ENCODE data around the gene OAS2. TPM values are rescaled to one million over a fixed set of nuclear protein-coding genes. Genes with fewer than 3 reads are reported as not detected.
"Not testable (repeated sequence)": the region's sequence is repeated elsewhere in the genome, so short reads cannot be mapped to it uniquely, and the experiment has no call there.

Gene OAS2
- total and polyA plus RNA-seq, 7 experiments from 2014 or later = 29.9 to 238 (median 63.6) TPM

- not testable (repeated sequence) for H3K27me3 ChIP-seq (ENCODE audit: control insufficient read depth in 2 of 2, insufficient read depth in 2 of 2, low read length in 2 of 2); DNase-seq; H3K9me3 ChIP-seq (ENCODE audit: control insufficient read depth in 2 of 3, low read length in 3 of 3); ATAC-seq; H3K27me3 Mint-ChIP-seq; H3K4me3 ChIP-seq (ENCODE audit: low read length)
- ChIA-PET POLR2A (interaction anchor here (0.6 to 4.9 kb wide), 2 partner anchors 10 to 80 kb away, joined by 3 to 36 read pairs; partner anchors contain the start of gene OAS2), CTCF (interaction anchor here (1.6 to 7.9 kb wide), 2 partner anchors 9 to 43 kb away, joined by 4 to 61 read pairs; partner anchors contain the start of gene OAS2)
- H3K4me3 Mint-ChIP-seq = peak overlapping the region in 1 of 10 donors; percentile 49
- intact Hi-C loops (cut with micrococcal nuclease) = loop anchor here (1.0 kb wide), 1 partner anchor 11 kb away; the partner anchor contains the start of gene OAS2 (in 2 of the 2)
- Histone ChIP-seq H3K4me1 (ENCODE audit: control insufficient read depth in 2 of 2, insufficient read depth in 2 of 2, low read length in 2 of 2) (peaks cover 0 to 12% of the 10 kb centered on the region in 2 donors), H3K27ac (ENCODE audit: low read depth, low read length) (peak overlapping the region; percentile 15), H3K36me3 (ENCODE audit: control insufficient read depth in 2 of 3, insufficient read depth in 3 of 3, low read length in 3 of 3) (peaks cover 0 to 66% (median 27%) of the 10 kb centered on the region in 3 experiments)
- peaks cover 33 to 87% (median 63%) of the 10 kb centered on the region in 5 donors for H3K36me3 Mint-ChIP-seq
- peak overlapping the region; percentile 51 to 88 (median 78) for H3K27ac Mint-ChIP-seq
- peaks cover 2 to 23% (median 9%) of the 10 kb centered on the region in 11 donors for H3K9me3 Mint-ChIP-seq
- peaks cover 11 to 84% (median 55%) of the 10 kb centered on the region in 7 donors for H3K4me1 Mint-ChIP-seq
Measured at GRCh38 chr12:112988823-112989385, 10.6 kb downstream of the OAS2 start.

DNA sequence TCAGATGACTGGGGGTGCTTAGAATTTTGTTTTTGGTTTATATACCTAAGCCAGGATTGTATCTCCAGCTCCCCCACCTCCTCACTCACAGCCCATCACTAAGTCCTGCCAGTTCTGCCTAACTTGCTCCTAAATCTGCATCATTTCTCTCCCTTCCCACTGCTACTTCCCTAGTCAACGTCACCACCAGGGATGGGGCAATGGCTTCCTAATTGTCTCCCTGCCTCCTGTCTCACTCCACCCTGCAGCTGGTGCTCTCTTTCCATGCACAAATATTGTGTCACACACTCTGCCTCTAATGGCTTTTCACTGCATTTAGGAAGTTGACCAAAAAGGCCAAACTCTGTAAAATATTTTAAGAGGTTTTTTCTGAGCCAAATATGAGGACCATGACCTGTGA lies 11.5 kb downstream of the OAS2 start:
- CTCF ChIA-PET = interaction anchor here (0.8 to 7.9 kb wide), 5 partner anchors 10 to 103 kb away, joined by 3 to 61 read pairs (median 4); partner anchors contain the start of gene OAS2
- no peak overlapping the region for H3K27ac ChIP-seq (ENCODE audit: low read depth, low read length)
- intact Hi-C loops (cut with micrococcal nuclease) = loop anchor here in 1 of 2 donors (5.0 kb wide), 1 partner anchor 107 kb away; no protein-coding TSS in a partner anchor
- H3K36me3 ChIP-seq (ENCODE audit: control insufficient read depth in 2 of 3, insufficient read depth in 3 of 3, low read length in 3 of 3) = peaks cover 0 to 66% (median 27%) of the 10 kb centered on the region in 3 experiments
- ATAC-seq (no peak), DNase-seq (no peak)
- H3K4me1 ChIP-seq (ENCODE audit: control insufficient read depth in 2 of 2, insufficient read depth in 2 of 2, low read length in 2 of 2) = peaks cover 0 to 11% of the 10 kb centered on the region in 2 donors
- peaks cover 0 to 3% (median under 1%) of the 10 kb centered on the region in 3 experiments for H3K9me3 ChIP-seq (ENCODE audit: control insufficient read depth in 2 of 3, low read length in 3 of 3)
- H3K27ac Mint-ChIP-seq = peak overlapping the region; percentile 35 to 79 (median 69)
- POLR2A ChIA-PET = interaction anchor here (0.6 to 4.9 kb wide), 2 partner anchors 11 to 81 kb away, joined by 3 to 36 read pairs; partner anchors contain the start of gene OAS2
- no peak overlapping the region for H3K4me3 ChIP-seq (ENCODE audit: low read length)
- peaks cover 0 to 16% (median 4%) of the 10 kb centered on the region in 11 donors for H3K9me3 Mint-ChIP-seq
- H3K27me3 Mint-ChIP-seq = no peaks in the 10 kb centered on the region
- H3K36me3 Mint-ChIP-seq = peaks cover 26 to 82% (median 59%) of the 10 kb centered on the region in 5 donors
- peaks cover 9 to 81% (median 46%) of the 10 kb centered on the region in 7 donors for H3K4me1 Mint-ChIP-seq
- no peak overlapping the region for H3K4me3 Mint-ChIP-seq
- H3K27me3 ChIP-seq (ENCODE audit: control insufficient read depth in 2 of 2, insufficient read depth in 2 of 2, low read length in 2 of 2) = no peaks in the 10 kb centered on the region

DNA sequence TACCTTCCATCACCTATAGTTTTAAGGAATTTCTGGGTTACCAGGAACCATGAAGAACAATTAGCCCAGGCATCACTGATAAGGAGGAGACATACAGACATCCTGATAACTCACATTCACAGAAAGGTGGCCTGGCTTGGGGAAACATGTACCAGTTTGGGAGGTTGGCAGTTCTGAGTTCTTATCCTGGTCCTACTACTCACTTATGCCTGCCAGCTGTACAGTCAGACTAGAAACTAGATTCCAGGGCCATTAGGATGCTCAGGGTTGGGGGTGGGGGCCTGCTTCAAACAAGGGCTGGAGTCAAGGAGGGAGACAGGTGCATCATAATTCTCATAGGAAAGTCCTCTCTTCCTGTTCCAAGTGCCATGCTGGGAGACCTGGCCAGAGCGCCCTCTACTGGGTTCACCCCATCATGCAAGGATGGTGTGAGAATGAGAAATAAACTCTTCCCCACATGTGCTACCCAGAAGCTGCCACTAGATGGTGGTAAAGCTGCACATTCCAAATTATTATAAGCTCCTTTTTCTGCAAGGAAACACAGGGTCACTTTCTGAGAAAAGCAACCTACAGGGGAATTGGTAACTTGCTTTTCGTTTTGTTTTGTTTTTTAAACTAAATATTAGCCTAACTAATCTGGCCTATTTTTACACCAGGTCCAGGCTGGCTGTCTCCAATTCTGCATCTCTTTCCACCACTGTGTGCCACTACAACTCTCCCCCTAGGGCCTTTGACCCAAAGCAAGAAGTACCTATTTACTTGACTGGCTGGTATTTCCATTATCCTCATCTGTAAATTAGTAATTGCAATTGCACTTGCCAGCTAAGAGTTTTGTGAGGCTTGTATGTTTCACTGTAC lies 14.5 kb downstream of the OAS2 start:
- H3K9me3 ChIP-seq (ENCODE audit: control insufficient read depth in 2 of 3, low read length in 3 of 3) = no peaks in the 10 kb centered on the region
- peak in 8 of 9 donors; percentile 29 to 58 (median 49) for DNase-seq
- peaks cover 0 to 14% (median 0%) of the 10 kb centered on the region in 11 donors for H3K9me3 Mint-ChIP-seq
- peaks cover 37 to 83% (median 74%) of the 10 kb centered on the region in 5 donors for H3K36me3 Mint-ChIP-seq
- H3K27me3 ChIP-seq (ENCODE audit: control insufficient read depth in 2 of 2, insufficient read depth in 2 of 2, low read length in 2 of 2) = no peaks in the 10 kb centered on the region
- H3K4me1 Mint-ChIP-seq = peaks cover 11 to 62% (median 21%) of the 10 kb centered on the region in 7 donors
- intact Hi-C loops (cut with micrococcal nuclease) = loop anchor here (1.0 to 5.0 kb wide), 7 partner anchors 14 to 182 kb away; partner anchors contain the start of gene OAS2 (in 2 of the 2)
- no peak overlapping the region for H3K4me3 ChIP-seq (ENCODE audit: low read length)
- H3K27ac Mint-ChIP-seq = peak overlapping the region in 7 of 9 donors; percentile 5 to 72 (median 50)
- ChIA-PET CTCF (interaction anchor here (0.6 to 7.9 kb wide), 30 partner anchors 9 to 984 kb away, joined by 3 to 61 read pairs (median 4); partner anchors contain the start of gene OAS2), POLR2A (interaction anchor here (0.7 to 2.4 kb wide), 4 partner anchors 14 to 229 kb away, joined by 3 to 36 read pairs (median 4); partner anchors contain the start of genes OAS2 and TPCN1)
- peak overlapping the region in 1 of 10 donors; percentile 25 for H3K4me3 Mint-ChIP-seq
- H3K27ac ChIP-seq (ENCODE audit: low read depth, low read length) = no peak overlapping the region
- peak; percentile 83 for ATAC-seq
- peaks cover 0 to 5% of the 10 kb centered on the region in 2 donors for H3K4me1 ChIP-seq (ENCODE audit: control insufficient read depth in 2 of 2, insufficient read depth in 2 of 2, low read length in 2 of 2)
- no peaks in the 10 kb centered on the region for H3K27me3 Mint-ChIP-seq
- peaks cover 15 to 77% (median 30%) of the 10 kb centered on the region in 3 experiments for H3K36me3 ChIP-seq (ENCODE audit: control insufficient read depth in 2 of 3, insufficient read depth in 3 of 3, low read length in 3 of 3)

- POLR2A ChIA-PET = interaction anchor here (1.2 kb wide), 1 partner anchor 16 kb away, joined by 3 read pairs; no protein-coding TSS in a partner anchor
- Mint-ChIP-seq H3K4me3 (no peak overlapping the region), H3K9me3 (peaks cover 0 to 14% (median 0%) of the 10 kb centered on the region in 11 donors), H3K4me1 (peaks cover 4 to 41% (median 11%) of the 10 kb centered on the region in 7 donors), H3K36me3 (peaks cover 38 to 83% (median 74%) of the 10 kb centered on the region in 5 donors), H3K27ac (peak overlapping the region in 4 of 9 donors; percentile 1 to 84 (median 54)), H3K27me3 (no peaks in the 10 kb centered on the region)
- Histone ChIP-seq H3K4me1 (ENCODE audit: control insufficient read depth in 2 of 2, insufficient read depth in 2 of 2, low read length in 2 of 2) (no peaks in the 10 kb centered on the region), H3K9me3 (ENCODE audit: control insufficient read depth in 2 of 3, low read length in 3 of 3) (peaks cover 0 to 6% (median 0%) of the 10 kb centered on the region in 3 experiments), H3K27ac (ENCODE audit: low read depth, low read length) (no peak overlapping the region), H3K36me3 (ENCODE audit: control insufficient read depth in 2 of 3, insufficient read depth in 3 of 3, low read length in 3 of 3) (peaks cover 21 to 76% (median 28%) of the 10 kb centered on the region in 3 experiments), H3K27me3 (ENCODE audit: control insufficient read depth in 2 of 2, insufficient read depth in 2 of 2, low read length in 2 of 2) (no peaks in the 10 kb centered on the region), H3K4me3 (ENCODE audit: low read length) (no peak overlapping the region)
- intact Hi-C loops (cut with micrococcal nuclease) = no loop called here
- CTCF ChIA-PET = interaction anchor here (0.8 to 7.9 kb wide), 2 partner anchors 15 to 37 kb away, joined by 4 to 61 read pairs; partner anchors contain the start of gene OAS2
- DNase-seq (no peak), ATAC-seq (no peak)
Measured at GRCh38 chr12:112995008-112995407, 16.7 kb downstream of the OAS2 start.

DNA sequence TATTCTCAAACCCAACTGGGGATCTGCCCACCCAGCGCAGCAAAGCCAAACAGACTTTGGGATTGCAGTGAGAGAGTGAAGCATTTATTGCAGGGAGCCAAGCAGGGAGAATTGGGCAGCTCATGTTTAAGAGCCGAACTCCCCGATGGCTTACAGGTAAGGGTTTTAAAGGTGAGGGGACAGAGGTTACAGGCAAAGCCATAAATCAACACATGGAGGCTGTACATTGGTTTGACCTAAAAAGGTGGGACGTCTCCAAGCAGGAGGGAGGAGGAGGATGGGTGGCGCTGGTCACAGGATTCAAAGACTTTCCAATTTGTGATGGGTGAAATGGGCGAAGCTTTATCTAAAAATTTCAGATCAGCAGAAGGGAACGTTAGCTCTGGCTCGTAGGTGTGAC lies 18.2 kb downstream of the OAS2 start:
- Mint-ChIP-seq H3K9me3 (peaks cover 0 to 8% (median 0%) of the 10 kb centered on the region in 11 donors), H3K4me3 (no peak overlapping the region), H3K27ac (peak overlapping the region in 2 of 9 donors; percentile 38 to 65), H3K36me3 (peaks cover 31 to 84% (median 74%) of the 10 kb centered on the region in 5 donors), H3K4me1 (peaks cover 4 to 31% (median 7%) of the 10 kb centered on the region in 7 donors), H3K27me3 (no peaks in the 10 kb centered on the region)
- no peak overlapping the region for H3K27ac ChIP-seq (ENCODE audit: low read depth, low read length)
- peaks cover 21 to 73% (median 25%) of the 10 kb centered on the region in 3 experiments for H3K36me3 ChIP-seq (ENCODE audit: control insufficient read depth in 2 of 3, insufficient read depth in 3 of 3, low read length in 3 of 3)
- CTCF ChIA-PET = no interaction called here
- intact Hi-C loops (cut with micrococcal nuclease) = no loop called here
- H3K4me3 ChIP-seq (ENCODE audit: low read length) = no peak overlapping the region
- DNase-seq = no peak
- no peaks in the 10 kb centered on the region for H3K27me3 ChIP-seq (ENCODE audit: control insufficient read depth in 2 of 2, insufficient read depth in 2 of 2, low read length in 2 of 2)
- no peak for ATAC-seq
- no peaks in the 10 kb centered on the region for H3K4me1 ChIP-seq (ENCODE audit: control insufficient read depth in 2 of 2, insufficient read depth in 2 of 2, low read length in 2 of 2)
- peaks cover 0 to 6% (median 0%) of the 10 kb centered on the region in 3 experiments for H3K9me3 ChIP-seq (ENCODE audit: control insufficient read depth in 2 of 3, low read length in 3 of 3)
- POLR2A ChIA-PET = no interaction called here

- ATAC-seq (no peak), DNase-seq (no peak)
- CTCF ChIA-PET = no interaction called here
- Histone ChIP-seq H3K9me3 (ENCODE audit: control insufficient read depth in 2 of 3, low read length in 3 of 3) (peaks cover 0 to 6% (median 0%) of the 10 kb centered on the region in 3 experiments), H3K4me1 (ENCODE audit: control insufficient read depth in 2 of 2, insufficient read depth in 2 of 2, low read length in 2 of 2) (no peaks in the 10 kb centered on the region), H3K27me3 (ENCODE audit: control insufficient read depth in 2 of 2, insufficient read depth in 2 of 2, low read length in 2 of 2) (no peaks in the 10 kb centered on the region), H3K4me3 (ENCODE audit: low read length) (no peak overlapping the region), H3K27ac (ENCODE audit: low read depth, low read length) (no peak overlapping the region), H3K36me3 (ENCODE audit: control insufficient read depth in 2 of 3, insufficient read depth in 3 of 3, low read length in 3 of 3) (peaks cover 21 to 73% (median 25%) of the 10 kb centered on the region in 3 experiments)
- intact Hi-C loops (cut with micrococcal nuclease) = no loop called here
- Mint-ChIP-seq H3K9me3 (peaks cover 0 to 7% (median 0%) of the 10 kb centered on the region in 11 donors), H3K4me3 (no peak overlapping the region), H3K4me1 (peaks cover 4 to 25% (median 7%) of the 10 kb centered on the region in 7 donors), H3K27ac (peak overlapping the region in 2 of 9 donors; percentile 29 to 83), H3K27me3 (no peaks in the 10 kb centered on the region), H3K36me3 (peaks cover 24 to 77% (median 74%) of the 10 kb centered on the region in 5 donors)
- POLR2A ChIA-PET = interaction anchor here (1.4 kb wide), 1 partner anchor 20 kb away, joined by 4 read pairs; the partner anchor contains the start of gene OAS2
Measured at GRCh38 chr12:112997506-112997905, 19.2 kb downstream of the OAS2 start.
